ENCODE measurements around the gene YEATS2.

DNA sequence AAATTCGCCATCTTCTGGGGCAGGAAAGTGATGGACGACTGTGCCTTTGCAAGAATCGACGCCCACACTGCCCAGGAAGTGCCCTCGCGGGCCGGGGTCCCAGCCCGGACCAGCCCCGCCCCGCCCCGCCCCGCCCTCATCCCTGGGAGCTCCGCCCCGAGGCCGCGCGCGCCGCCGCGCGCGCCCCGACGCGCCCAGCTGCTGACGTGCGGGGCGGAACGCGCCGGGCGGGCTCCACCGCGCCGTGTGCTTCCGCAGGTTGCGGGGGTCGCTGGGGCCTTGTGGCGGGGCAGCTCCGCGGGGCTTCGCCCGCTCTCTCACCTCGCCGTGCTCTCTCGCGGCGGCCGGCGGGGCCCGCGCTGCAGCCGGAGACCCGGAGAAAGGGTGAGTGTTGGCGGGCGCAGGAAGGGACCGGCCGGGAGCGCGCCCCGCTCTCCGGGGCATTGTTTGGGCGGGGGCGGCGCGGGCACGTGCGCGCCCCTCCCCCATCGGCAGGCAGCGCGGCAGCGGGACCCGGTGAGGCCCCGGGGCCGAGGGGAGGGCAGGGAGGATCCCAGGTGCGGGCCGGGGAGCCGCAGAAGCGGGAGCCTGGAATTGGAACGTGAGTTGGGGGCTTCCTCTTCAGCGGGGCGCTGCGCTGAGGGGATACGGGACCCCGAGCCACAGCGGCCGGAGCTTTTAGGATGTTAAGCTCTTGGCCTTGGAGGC, at the start of gene YEATS2:
- TF ChIP-seq, protein P1, sequence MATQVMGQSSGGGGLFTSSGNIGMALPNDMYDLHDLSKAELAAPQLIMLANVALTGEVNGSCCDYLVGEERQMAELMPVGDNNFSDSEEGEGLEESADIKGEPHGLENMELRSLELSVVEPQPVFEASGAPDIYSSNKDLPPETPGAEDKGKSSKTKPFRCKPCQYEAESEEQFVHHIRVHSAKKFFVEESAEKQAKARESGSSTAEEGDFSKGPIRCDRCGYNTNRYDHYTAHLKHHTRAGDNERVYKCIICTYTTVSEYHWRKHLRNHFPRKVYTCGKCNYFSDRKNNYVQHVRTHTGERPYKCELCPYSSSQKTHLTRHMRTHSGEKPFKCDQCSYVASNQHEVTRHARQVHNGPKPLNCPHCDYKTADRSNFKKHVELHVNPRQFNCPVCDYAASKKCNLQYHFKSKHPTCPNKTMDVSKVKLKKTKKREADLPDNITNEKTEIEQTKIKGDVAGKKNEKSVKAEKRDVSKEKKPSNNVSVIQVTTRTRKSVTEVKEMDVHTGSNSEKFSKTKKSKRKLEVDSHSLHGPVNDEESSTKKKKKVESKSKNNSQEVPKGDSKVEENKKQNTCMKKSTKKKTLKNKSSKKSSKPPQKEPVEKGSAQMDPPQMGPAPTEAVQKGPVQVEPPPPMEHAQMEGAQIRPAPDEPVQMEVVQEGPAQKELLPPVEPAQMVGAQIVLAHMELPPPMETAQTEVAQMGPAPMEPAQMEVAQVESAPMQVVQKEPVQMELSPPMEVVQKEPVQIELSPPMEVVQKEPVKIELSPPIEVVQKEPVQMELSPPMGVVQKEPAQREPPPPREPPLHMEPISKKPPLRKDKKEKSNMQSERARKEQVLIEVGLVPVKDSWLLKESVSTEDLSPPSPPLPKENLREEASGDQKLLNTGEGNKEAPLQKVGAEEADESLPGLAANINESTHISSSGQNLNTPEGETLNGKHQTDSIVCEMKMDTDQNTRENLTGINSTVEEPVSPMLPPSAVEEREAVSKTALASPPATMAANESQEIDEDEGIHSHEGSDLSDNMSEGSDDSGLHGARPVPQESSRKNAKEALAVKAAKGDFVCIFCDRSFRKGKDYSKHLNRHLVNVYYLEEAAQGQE (IDR thresholded peaks at IDR 0.05; ENCODE audit: insufficient replicate concordance, low read depth), result no peak
- TF ChIP-seq, protein P2, sequence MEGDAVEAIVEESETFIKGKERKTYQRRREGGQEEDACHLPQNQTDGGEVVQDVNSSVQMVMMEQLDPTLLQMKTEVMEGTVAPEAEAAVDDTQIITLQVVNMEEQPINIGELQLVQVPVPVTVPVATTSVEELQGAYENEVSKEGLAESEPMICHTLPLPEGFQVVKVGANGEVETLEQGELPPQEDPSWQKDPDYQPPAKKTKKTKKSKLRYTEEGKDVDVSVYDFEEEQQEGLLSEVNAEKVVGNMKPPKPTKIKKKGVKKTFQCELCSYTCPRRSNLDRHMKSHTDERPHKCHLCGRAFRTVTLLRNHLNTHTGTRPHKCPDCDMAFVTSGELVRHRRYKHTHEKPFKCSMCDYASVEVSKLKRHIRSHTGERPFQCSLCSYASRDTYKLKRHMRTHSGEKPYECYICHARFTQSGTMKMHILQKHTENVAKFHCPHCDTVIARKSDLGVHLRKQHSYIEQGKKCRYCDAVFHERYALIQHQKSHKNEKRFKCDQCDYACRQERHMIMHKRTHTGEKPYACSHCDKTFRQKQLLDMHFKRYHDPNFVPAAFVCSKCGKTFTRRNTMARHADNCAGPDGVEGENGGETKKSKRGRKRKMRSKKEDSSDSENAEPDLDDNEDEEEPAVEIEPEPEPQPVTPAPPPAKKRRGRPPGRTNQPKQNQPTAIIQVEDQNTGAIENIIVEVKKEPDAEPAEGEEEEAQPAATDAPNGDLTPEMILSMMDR (IDR thresholded peaks at IDR 0.05; ENCODE audit: insufficient read depth, low read length), result no peak
- peak; percentile 66 for TF ChIP-seq POLR2AphosphoS5 (IDR thresholded peaks at IDR 0.05; ENCODE audit: low read depth)
- TF ChIP-seq SPI1 (IDR thresholded peaks at IDR 0.05; ENCODE audit: borderline replicate concordance, low read depth), result no peak
- TF ChIP-seq GABPA (IDR thresholded peaks at IDR 0.05; ENCODE audit: low read depth), result no peak
